Neural crest cell (in vitro differentiated cells): Measurements from ENCODE around the gene SPATA13. TPM values are rescaled to one million over a fixed set of nuclear protein-coding genes. Genes with fewer than 3 reads are reported as not detected.
"Not testable (repeated sequence)": the region's sequence is repeated elsewhere in the genome, so short reads cannot be mapped to it uniquely, and the experiment has no call there.

Source experiments
- DNase-seq: peaks from one replicate; pipeline ENCODE4 v3.0.0; 2021; ENCODE audit warnings: low read depth, mixed read lengths, low spot score
- H3K27ac Mint-ChIP-seq: one replicate; pipeline ENCODE4 v1.8.0; 2021; ENCODE audit warnings: mild to moderate bottlenecking, mixed read lengths; ENCODE audit not compliant: unreplicated experiment
- H3K27me3 Mint-ChIP-seq: 2 replicates; pipeline ENCODE4 v1.8.0; 2021; ENCODE audit warnings: low read depth, mild to moderate bottlenecking, mixed read lengths
- H3K36me3 Mint-ChIP-seq: 2 replicates; pipeline ENCODE4 v1.8.0; 2021; ENCODE audit warnings: low read depth, mild to moderate bottlenecking, mixed read lengths
- H3K4me1 Mint-ChIP-seq: 2 replicates; pipeline ENCODE4 v1.8.0; 2021; ENCODE audit warnings: mixed read lengths
- H3K4me3 Mint-ChIP-seq: one replicate; pipeline ENCODE4 v1.8.0; 2021; ENCODE audit warnings: mild to moderate bottlenecking, mixed read lengths
- H3K9me3 Mint-ChIP-seq: 2 replicates; pipeline ENCODE4 v1.8.0; 2021; ENCODE audit warnings: mixed read lengths
- total RNA-seq: library from RNA; stranded (reverse); gene quantifications from 2 replicates; pipeline ENCODE4 v1.2.1, GENCODE V29; 2021
- TF ChIP-seq, protein P1 (sequence below): fragments of 200-600 bp; sonication (generic); conservative IDR thresholded peaks from 2 replicates; pipeline ENCODE4 v1.5.0; 2021; ENCODE audit warnings: antibody characterized with exemption, mild to moderate bottlenecking

Gene SPATA13
- total RNA-seq, 1 donor from 2014 or later: 45.8 TPM

GRCh38 chr13:24348385-24348784, 187.9 kb downstream of the SPATA13 start:
- no peaks in the 10 kb centered on the region for H3K9me3 Mint-ChIP-seq
- no peak for DNase-seq
- H3K4me3 Mint-ChIP-seq: no peak overlapping the region
- H3K27me3 Mint-ChIP-seq: peaks cover 14% of the 10 kb centered on the region
- TF ChIP-seq, protein P1, sequence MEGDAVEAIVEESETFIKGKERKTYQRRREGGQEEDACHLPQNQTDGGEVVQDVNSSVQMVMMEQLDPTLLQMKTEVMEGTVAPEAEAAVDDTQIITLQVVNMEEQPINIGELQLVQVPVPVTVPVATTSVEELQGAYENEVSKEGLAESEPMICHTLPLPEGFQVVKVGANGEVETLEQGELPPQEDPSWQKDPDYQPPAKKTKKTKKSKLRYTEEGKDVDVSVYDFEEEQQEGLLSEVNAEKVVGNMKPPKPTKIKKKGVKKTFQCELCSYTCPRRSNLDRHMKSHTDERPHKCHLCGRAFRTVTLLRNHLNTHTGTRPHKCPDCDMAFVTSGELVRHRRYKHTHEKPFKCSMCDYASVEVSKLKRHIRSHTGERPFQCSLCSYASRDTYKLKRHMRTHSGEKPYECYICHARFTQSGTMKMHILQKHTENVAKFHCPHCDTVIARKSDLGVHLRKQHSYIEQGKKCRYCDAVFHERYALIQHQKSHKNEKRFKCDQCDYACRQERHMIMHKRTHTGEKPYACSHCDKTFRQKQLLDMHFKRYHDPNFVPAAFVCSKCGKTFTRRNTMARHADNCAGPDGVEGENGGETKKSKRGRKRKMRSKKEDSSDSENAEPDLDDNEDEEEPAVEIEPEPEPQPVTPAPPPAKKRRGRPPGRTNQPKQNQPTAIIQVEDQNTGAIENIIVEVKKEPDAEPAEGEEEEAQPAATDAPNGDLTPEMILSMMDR: no peak
- no peaks in the 10 kb centered on the region for H3K4me1 Mint-ChIP-seq
- no peaks in the 10 kb centered on the region for H3K36me3 Mint-ChIP-seq
- H3K27ac Mint-ChIP-seq: no peak overlapping the region

DNA sequence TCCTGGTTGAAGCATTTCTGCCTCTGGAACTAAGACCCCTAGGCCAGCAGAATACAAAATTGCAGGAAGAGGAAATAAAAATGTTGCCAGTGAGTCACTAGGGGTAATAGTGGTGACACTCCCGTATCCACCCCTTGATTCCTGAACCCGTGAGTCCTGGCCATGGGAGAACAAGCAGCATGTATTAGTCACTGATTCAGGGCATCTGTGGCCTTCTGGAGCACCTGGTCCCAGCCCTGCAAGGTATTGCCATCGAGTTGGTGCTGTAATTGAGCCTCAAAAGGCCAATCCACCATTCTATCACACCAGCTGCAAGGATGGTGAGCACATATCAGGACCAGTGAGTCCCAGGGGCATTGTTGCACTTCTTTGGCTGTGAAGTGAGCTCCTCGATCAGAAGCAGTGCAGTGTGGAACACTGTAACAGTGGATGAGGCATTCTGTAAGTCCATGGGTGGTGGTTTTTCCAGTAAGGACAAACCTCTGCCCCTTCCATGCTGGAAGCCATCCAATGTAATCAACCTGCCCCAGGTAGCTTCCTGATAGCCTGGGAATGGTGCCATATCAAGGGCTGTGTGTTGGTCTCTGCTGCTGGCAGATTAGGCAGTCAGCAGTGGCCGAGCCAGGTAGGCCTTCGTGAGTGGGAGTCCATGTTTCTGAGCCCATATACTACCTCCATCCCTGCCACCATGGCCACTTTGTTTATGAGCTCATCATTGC, 188.4 kb downstream of the SPATA13 start:
- DNase-seq: no peak
- H3K4me3 Mint-ChIP-seq: no peak overlapping the region
- H3K27ac Mint-ChIP-seq: no peak overlapping the region
- H3K36me3 Mint-ChIP-seq: no peaks in the 10 kb centered on the region
- no peaks in the 10 kb centered on the region for H3K9me3 Mint-ChIP-seq
- no peaks in the 10 kb centered on the region for H3K4me1 Mint-ChIP-seq
- TF ChIP-seq, protein P1: no peak
- peaks cover 12% of the 10 kb centered on the region for H3K27me3 Mint-ChIP-seq

DNA sequence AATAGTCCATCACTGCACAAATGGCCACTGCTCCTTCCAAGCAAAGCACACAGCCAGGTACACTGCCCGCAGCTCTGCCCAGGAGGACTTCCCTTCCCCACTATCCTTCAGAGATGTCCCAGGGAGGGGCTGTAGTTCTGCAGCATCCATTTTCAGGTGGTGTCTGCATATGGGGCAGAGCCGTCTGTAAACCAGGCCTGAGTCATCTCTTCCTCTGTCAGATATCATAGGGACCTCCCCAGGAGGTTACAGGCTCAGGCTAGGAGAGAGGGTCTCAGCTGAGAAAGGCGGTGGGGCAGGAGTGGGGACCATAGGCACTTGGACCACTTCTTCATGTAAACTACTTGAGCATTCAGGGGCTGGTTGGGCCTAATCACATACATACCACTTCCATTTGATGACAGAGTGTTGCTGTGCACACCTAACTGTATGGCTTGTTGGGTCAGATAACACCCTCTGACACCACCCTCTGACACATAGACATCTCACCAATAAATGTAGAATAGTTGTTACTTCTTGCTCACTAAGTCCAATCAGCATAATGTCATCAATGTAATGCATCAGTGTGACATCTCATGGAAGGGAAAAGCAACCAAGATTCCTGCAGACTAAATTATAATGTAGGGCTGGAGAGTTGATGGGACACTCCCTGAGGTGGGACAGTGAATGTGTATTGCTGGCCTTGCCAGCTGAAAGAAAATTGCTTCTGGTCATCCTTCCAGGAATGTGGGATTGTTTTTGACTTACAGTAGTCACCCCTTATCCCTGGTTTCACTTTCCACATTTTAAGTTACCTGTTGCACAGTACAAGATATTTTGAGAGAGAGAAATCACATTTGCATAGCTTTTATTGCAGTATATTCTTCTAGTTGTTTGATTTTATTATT, 189.5 kb downstream of the SPATA13 start:
- not testable (repeated sequence) for H3K27me3 Mint-ChIP-seq

DNA sequence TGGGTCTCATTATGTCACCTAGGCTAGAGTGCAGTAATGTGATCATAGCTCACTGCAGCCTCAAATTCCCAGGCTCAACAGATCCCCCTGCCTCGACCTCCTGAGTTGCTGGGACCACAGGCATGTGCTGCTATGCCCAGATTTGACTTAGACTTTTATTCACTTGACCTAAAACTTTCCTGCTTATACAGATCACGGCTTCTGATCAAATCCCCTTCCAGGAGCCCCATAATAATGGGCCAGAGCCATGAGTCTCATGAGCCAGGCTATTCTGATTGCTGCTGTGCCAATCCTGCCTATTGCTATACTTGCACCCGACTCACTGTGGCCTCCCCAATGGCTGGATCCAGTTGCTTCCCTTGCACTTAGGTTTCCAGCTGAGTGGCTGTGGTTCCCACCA, 190.9 kb downstream of the SPATA13 start:
- Mint-ChIP-seq H3K27ac (no peak overlapping the region), H3K9me3 (no peaks in the 10 kb centered on the region), H3K4me1 (no peaks in the 10 kb centered on the region), H3K36me3 (no peaks in the 10 kb centered on the region), H3K27me3 (peaks cover 2% of the 10 kb centered on the region), H3K4me3 (no peak overlapping the region)
- TF ChIP-seq, protein P1: no peak
- DNase-seq: no peak

More for the DNA sequence above, 189.5 kb downstream of the SPATA13 start:
- not testable (repeated sequence) for H3K4me1 Mint-ChIP-seq, H3K27ac Mint-ChIP-seq, H3K36me3 Mint-ChIP-seq, DNase-seq, H3K4me3 Mint-ChIP-seq, H3K9me3 Mint-ChIP-seq

GRCh38 chr13:24353736-24354135, 193.2 kb downstream of the SPATA13 start:
- no peaks in the 10 kb centered on the region for H3K4me1 Mint-ChIP-seq
- H3K36me3 Mint-ChIP-seq: no peaks in the 10 kb centered on the region
- no peak for DNase-seq
- TF ChIP-seq, protein P1: no peak
- H3K4me3 Mint-ChIP-seq: no peak overlapping the region
- no peaks in the 10 kb centered on the region for H3K9me3 Mint-ChIP-seq
- peaks cover 2% of the 10 kb centered on the region for H3K27me3 Mint-ChIP-seq
- no peak overlapping the region for H3K27ac Mint-ChIP-seq

DNA sequence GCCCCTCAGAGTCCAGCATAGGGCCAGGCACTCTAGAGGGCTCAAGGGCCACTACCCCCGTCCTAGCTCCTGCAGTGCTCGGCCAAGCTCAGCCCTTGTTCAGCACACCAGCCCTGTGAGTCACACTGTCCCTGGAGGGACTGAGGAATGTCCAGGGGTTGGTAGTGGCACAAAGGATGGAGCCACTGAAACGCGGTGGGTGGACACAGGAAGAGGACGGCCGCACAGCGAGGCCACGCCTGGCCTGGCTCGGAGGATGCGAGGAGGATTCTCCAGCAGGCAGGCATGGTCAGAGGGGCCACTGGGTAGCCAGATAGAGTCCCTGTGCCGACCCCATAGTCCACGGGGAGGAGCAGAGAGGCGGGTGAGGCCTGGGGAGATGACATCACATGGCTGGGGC, 194.6 kb downstream of the SPATA13 start:
- Mint-ChIP-seq H3K36me3 (no peaks in the 10 kb centered on the region), H3K4me1 (no peaks in the 10 kb centered on the region), H3K9me3 (no peaks in the 10 kb centered on the region), H3K27ac (no peak overlapping the region), H3K4me3 (no peak overlapping the region), H3K27me3 (no peaks in the 10 kb centered on the region)
- DNase-seq: no peak
- TF ChIP-seq, protein P1: no peak
